LoVo (cell line): ENCODE data around the gene EIF4E1B.
A peak's percentile ranks its signal among the peaks of the same experiment; 100 is the strongest.

Source experiments
- DNase-seq: peaks from one replicate; pipeline ENCODE4 v3.0.0-alpha.2; 2016; ENCODE audit warnings: low spot score

EIF4E1B gene

DNA sequence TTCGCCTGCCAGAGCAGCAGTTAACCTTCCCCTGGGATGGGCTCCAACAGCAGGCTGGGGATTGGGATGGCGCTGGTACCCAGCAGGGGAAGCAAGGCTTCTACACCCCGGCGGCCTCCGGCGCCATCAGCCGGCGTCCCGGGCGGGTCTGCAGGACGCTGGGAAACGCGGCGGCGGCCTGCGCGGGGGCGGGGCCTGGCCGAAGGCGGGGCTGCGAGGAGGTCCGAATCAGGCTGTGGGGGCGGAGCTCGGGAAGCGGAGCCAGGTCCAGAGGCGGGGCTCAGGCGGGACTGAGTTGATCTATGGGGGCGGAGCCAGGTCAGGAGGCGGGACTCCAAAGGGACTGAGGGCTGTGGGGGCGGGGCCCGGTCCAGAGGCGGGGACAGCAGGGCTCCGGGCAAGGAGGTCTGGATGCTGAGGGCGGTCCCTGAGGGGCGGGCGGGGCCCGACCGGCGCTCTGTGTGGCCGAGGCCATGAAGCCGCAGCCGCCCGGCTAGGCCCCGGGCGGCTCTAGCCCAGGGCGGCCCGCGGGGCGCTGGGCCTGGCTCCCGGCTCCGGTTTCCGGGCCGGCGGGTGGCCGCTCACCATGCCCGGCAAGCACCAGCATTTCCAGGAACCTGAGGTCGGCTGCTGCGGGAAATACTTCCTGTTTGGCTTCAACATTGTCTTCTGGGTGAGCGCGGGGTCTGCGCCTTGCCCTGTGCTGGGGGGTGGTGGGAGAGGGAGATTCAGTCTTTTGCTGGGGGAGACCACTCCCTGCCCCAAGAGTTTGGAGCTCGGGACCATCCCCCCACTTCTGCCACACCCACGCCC, 16.8 kb downstream of the EIF4E1B start, which contains the start of gene TSPAN17:
Gene TSPAN17, plus strand, starts transcription at position 455 of the 813 bp plus-strand sequence. Its CDS starts 132 bp downstream, at position 587.
- peak; percentile 100 for DNase-seq

DNA sequence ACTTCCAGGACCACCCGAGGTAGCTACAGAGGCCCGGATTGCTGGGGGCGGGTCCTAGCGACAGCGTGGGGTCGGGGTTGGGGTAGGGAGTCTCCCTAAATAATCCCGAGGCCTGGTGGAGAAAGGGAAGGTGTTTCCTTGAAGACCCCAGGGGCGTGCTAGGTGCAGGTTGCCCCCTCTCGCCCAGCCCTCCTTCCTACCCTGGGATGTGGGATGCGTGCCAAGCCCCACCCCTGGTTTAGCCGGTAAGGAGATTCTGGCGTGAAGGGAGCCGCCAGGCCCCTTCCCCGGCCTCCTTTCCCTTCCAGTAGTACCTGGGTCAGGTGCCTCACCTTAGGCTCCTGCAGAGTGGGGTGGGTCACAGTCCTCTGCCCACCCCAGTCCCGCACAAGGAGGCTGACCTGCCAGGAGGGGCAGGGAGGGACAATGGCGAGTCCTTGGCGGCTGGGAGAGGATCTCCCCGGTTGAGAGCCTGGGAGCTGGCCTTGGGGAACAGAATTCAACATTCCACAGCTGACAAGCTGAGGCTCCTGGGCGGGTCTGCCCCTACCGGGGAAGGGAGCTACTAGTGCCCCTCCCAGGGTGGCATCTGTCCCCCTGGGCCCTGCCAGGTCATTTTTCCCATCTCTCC, 17.5 kb downstream of the EIF4E1B start:
- peak; percentile 59 for DNase-seq

DNA sequence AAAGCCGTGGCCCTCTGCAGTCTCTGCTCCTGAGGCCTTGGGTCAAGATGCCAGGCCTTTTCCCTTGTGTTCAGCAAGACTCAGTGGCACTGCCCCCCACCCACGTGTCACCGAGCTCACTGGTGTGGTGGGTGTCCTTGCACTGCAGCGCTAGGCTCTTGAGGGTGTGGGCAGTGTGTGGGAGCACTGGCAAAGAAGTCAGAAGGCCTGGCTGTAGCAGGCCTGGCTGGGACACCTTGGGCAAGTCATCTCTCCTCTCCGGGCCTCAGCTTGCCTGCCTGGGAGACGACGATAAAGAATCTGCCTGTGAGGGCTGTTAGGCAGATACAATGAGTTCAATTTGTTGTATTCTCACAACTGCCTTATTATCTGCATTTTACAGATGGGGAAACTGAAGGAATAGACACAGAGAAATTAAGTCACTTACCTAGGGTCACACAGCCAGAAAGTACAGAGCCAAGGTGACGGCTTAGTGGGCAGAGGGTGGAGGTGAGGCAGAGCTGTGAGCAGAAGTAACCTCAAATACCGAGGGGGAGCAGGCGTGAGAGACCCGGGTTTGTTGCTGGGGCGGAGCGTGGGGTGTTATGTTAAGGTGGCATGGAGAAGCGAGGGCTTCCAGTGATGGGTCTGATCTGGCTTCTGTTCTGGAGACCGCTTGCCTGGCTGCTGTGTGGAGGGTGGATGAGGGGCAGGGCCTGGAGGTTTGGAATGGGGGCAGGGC, 18.2 kb downstream of the EIF4E1B start:
- DNase-seq, result no peak

GRCh38 chr5:176650354-176650884, 19.9 kb downstream of the EIF4E1B start:
- DNase-seq, result no peak

DNA sequence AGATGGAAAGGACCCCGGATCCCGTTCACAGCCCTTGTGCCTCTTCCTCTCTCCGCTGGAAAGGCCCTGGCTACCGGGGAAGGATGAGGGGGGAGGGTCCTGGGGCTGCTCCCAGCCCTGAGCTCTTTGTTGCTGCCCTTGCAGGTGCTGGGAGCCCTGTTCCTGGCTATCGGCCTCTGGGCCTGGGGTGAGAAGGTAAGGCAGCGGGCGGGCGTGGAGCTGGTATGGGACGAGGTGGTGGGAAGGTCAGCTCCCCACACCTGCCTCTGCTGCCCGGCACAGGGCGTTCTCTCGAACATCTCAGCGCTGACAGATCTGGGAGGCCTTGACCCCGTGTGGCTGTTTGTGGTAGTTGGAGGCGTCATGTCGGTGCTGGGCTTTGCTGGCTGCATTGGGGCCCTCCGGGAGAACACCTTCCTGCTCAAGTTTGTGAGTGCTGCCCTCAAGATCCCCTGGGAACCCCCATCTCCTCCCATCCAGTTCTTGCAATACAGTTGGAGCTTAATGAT, 21.1 kb downstream of the EIF4E1B start:
- DNase-seq, result no peak

GRCh38 chr5:176652136-176652535, 21.7 kb downstream of the EIF4E1B start:
- no peak for DNase-seq

DNA sequence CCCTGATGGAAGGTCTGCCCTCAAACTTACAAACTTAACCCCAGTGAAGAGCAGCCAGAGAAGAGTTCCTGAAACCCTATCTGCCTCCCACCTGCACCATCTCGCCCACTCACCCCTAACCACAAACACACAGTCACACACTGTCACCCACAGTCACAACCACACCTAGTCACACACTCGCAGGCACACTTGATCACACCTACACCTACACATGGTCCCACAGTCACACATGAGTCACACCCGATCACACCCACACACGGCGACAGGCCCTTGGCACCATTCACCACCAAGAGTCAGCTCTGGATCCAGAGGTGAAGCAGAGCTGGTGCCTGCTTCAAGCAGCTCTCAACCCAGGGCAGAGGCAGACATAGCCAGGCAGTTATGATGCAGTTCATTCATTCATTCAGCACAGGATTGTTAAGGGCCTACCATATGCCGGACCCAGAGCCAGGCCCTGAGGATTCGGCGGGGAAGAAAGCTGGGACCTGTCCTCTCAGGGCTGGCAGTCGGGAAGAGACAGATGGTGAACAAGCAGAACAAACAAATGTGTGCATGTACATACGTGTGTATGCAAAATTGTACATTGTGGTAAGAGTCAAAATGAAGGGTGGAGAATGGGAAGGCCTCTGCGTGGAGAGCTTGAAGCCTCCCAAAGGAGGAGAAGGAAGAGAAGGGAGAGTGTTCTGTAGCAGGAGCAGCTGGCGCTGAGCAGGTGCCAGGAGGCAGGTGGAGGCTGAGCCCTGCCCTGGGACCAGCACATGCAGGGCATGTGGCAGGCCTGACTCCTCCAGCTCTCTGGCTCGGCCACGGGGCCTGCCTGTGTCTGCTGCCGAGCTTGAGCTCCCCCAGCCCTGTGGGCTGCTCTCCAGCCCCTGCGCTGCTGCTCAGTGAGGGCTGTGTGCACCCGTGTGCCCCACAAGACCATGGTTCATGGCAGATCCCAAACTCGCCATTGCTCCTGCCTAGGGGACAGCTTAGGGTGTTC, 23.2 kb downstream of the EIF4E1B start:
- no peak for DNase-seq

GRCh38 chr5:176654856-176655255, 24.4 kb downstream of the EIF4E1B start:
- DNase-seq, result no peak

DNA sequence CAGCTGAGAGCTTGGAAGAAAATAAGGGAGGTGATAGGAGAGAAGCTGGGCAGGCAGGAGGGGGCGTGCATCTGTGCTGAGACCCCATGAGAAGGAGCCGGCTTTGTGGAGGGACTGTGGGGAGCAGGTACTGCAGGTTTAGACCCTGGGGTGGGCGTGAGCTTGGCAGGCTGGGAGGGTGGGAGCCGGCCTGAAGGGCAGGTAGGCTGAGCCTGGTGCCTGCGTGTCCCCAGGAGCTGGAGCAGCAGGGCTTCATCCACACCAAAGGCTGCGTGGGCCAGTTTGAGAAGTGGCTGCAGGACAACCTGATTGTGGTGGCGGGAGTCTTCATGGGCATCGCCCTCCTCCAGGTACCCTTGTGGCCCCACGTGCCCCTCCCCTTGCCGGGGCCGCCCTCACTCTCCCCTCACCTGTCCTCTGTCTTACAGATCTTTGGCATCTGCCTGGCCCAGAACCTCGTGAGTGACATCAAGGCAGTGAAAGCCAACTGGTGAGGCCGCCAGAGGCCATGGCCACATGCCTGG, 26.1 kb downstream of the EIF4E1B start:
- DNase-seq, result no peak

DNA sequence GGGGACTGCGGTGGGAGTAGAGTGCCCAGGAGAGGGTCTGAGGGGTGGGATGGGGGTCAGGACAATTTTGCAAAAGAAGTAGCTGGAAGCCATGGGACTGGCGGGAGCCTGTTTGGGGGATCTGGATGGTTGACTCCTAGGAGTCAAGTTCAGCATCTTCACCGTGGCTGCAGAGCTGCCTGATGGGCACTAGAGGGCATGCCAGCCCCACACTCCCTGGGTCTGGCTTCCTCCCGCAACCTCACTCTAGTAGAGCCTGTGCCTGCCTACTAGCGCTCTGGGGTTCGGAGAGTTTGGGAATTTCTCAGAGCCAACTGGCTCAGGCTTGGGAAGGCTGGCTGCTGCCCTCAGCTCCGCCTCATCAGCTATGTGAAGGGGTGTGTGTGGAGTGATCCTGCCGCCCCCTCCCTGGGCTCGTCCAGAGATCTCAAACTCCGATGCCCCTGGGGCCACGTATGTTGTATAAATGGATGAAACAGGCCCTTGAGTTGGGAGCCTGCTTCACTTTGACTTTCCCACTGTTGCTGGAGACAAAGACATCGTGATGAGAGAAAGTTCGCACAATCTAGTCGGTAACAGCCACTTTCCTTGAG, 27.6 kb downstream of the EIF4E1B start:
- peak; percentile 57 for DNase-seq

DNA sequence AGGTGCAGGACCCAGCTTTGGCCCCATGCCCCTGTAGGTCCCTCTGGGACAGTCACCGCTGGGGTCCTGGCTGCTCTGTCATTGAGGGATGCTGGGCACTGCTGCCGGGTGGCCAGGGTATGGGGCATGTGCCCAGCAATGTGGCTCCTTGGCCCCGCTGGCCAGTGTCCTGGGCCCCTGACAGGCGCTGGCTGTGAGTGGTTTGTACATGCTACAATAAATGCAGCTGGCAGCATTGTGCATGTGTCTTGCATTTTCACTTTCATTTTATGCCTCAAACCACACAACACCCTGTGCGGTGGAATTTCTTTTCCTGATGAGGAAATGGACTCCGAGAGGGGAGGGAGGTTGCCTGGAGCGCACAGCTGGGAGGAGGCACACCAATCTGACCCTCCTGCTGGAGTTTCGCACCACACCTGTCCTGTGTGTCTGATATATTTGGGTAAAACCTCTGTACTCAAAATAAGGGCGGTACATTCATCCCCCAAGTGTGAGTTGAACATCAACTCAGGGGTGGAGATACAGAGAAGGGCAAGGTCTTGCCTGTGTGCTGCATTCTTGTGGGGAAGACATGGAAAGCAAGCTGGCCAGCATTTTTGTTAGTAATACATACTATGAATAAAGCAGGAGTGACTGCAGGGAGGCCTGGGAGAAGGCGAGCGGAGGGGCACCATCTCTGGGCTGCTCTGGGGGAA, 28.5 kb downstream of the EIF4E1B start:
- no peak for DNase-seq

- no peak for DNase-seq
These were observed 29.0 kb downstream of the EIF4E1B start for GRCh38 chr5:176659512-176659839.

GRCh38 chr5:176659860-176660461, 29.5 kb downstream of the EIF4E1B start:
- no peak for DNase-seq

DNA sequence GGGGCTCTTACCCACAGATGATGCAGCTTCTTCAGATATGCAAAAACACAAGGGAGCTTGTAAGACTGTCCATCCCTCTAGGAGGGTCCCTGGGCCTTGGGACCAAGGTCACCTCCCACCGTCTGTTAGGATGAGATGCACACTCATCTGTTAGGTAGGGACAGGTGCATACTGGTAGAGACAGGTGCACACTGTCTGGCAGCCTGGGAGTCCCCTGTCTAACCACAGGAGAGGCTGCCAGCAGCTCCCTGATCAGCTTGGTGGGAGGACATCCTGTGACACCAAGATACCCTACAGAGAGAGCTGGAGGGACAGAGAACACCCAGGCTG, 30.0 kb downstream of the EIF4E1B start:
- no peak for DNase-seq

DNA sequence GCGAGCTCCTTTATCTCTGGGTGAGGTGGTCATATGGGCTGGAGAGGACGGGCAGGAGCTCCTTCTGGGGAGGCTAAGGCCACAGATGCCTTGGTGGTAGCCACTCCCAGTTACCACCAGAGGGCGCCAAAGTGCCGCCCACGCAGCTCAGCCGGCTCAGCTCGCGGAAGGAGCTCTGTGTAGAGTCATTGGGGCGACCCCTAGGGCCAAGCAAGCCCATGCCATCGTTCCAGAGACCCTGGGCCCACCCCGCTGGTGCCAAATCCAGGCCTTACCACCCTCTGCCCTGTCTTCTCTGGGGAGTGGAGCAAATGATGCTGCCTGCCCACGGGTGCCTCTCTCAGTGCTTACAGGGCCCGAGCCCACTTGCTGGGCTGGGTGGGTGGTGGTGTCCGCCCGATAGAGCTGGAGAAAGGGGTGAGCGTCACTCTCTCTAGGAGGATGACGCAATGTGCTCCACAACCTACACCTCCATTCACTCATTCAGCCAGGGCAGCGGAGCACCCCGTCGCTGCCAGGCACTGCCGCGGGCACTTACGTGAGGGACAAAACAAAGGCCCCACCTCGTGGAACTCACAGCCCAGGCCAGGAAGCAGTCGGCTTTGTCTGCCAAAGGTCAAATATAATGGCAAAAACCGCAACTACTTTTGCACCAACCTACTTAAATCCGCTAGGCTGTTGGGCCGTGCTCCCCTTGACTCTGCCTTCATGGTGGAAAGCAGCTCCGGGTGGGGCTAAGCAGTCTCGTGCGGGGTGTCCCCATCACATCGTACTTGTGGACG, 30.6 kb downstream of the EIF4E1B start:
- DNase-seq, result peak; percentile 82

DNA sequence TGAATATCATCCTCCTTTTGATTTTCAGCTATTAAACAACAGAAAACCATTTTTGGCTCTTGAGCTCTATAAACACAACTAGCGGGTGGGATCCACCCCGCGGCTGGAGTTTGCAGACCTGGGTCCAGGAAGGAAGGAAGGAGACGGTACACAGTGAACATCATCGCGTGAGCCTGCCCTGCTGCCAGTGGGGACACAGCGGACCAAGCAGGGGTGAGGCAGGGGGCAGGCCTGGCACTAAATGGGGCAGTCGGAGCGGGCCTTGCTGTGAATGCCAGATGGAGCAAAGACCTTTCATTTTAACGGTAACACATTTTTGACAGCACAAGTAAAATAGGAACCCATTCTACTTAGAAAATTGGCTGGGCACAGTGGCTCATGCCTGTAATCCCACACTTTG, 31.2 kb downstream of the EIF4E1B start:
- no peak for DNase-seq

DNA sequence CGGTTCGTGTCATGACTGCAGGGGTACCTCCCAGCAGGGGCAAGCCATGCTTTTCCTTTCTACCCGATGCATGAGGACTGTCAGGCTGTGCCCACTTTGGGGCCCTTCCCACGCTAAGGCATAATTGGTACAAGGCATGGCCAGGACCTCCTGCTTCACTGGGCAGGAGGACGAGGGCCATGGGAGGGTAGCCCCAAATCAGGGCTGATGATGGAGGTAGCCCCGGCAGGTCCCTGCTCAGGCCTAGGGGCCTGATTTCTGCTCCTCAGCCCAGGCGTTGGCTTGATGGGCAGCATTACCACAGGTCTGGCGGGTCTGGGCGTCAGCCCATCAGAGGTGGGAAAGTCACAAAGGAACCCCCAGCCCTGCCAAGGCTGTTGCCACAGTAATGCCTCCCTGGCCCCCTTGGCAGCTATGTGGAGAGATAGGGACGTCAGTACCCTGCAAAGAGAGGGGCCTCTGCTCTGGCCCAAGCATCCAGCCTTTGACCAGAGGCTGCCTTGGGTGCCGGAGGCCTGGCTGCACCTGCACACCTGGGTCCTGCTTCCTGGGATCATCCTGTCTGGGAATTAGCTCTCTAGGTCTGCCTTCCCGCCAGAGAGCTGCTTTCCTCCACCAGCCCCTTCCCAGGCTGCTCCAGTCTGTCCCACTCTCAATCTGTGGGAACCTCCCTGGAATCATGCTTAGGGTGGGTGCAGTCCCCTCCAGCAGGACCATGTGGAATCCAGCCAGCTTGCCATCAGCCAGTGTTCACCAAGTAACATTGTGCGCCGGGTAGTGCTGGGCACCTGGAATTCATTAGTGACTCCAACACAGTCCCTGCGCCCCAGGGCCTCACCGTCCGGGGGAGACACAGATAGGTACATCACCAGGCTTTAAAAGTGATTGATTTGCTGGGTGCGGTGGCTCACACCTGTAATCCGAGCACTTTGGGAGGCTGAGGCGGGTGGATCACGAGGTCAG, 32.2 kb downstream of the EIF4E1B start:
- no peak for DNase-seq

DNA sequence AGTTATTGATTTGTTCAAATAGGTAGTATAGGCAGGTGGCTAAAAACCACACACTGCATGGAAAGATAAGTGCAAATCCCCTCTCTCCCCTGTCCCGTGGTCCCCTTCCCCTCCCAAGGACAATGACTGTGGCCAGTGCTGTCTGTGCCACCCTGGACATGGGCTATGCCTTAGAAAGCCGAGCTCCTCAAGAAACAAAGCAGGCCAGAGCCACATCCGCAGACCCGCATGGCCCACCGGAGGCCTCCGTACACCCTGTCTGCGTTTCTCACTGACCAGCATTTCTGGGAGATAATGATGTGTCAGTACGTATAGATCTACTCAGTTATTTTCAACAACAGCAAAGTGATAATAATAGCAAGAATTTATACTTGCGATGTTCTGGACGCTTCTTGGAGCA, 33.1 kb downstream of the EIF4E1B start:
- no peak for DNase-seq
